MM.1S (cell line): ENCODE measurements around the gene PA2G4.
"Not testable (repeated sequence)": the region's sequence is repeated elsewhere in the genome, so short reads cannot be mapped to it uniquely, and the experiment has no call there.

Source experiments
- DNase-seq: peaks from one replicate; pipeline ENCODE4 v3.0.0-alpha.2; 2015
- H2AFZ ChIP-seq: fragments of 300-600 bp; sonication (generic); 2 replicates; pipeline ENCODE4 v1.6.0; 2016; ENCODE audit warnings: antibody characterized with exemption, low read length
- H3F3A ChIP-seq: fragments of 300-600 bp; sonication (generic); 2 replicates; pipeline ENCODE4 v1.6.1; 2016; ENCODE audit warnings: mild to moderate bottlenecking, antibody characterized with exemption, low read length, moderate library complexity, mixed read lengths; ENCODE audit not compliant: insufficient read depth
- H3K27ac ChIP-seq: fragments of 300-600 bp; sonication (generic); 2 replicates; pipeline ENCODE4 v1.5.1; 2016; ENCODE audit warnings: mild to moderate bottlenecking, low read length
- H3K27me3 ChIP-seq: fragments of 300-600 bp; sonication (generic); replicated peaks from 2 replicates; pipeline ENCODE4 v1.6.0; 2016; ENCODE audit warnings: low read length; ENCODE audit not compliant: insufficient read depth
- H3K36me3 ChIP-seq: fragments of 300-600 bp; sonication (generic); replicated peaks from 2 replicates; pipeline ENCODE4 v1.6.1; 2016; ENCODE audit warnings: mild to moderate bottlenecking, low read length, mixed read lengths; ENCODE audit not compliant: insufficient read depth
- H3K4me1 ChIP-seq: fragments of 300-600 bp; sonication (generic); 2 replicates; pipeline ENCODE4 v1.6.1; 2016; ENCODE audit warnings: low read length, mixed read lengths
- H3K4me2 ChIP-seq: fragments of 300-600 bp; sonication (generic); 2 replicates; pipeline ENCODE4 v1.6.0; 2016; ENCODE audit warnings: low read depth, low read length
- H3K4me3 ChIP-seq: fragments of 300-600 bp; sonication (generic); 2 replicates; pipeline ENCODE4 v1.5.1; 2016; ENCODE audit warnings: low read length, mixed read lengths
- H3K79me2 ChIP-seq: fragments of 300-600 bp; sonication (generic); 2 replicates; pipeline ENCODE4 v1.6.1; 2016; ENCODE audit warnings: mixed run types, low read length, mixed read lengths
- H3K9ac ChIP-seq: fragments of 300-600 bp; sonication (generic); 2 replicates; pipeline ENCODE4 v1.6.1; 2016; ENCODE audit warnings: low read length, mixed read lengths
- H3K9me2 ChIP-seq: fragments of 300-600 bp; sonication (generic); replicated peaks from 2 replicates; pipeline ENCODE4 v1.6.1; 2016; ENCODE audit warnings: mild to moderate bottlenecking, low read length, mixed read lengths; ENCODE audit not compliant: insufficient read depth
- H3K9me3 ChIP-seq: fragments of 300-600 bp; sonication (generic); replicated peaks from 2 replicates; pipeline ENCODE4 v1.6.1; 2016; ENCODE audit warnings: mild to moderate bottlenecking, low read length, mixed read lengths; ENCODE audit not compliant: insufficient read depth
- H4K20me1 ChIP-seq: fragments of 300-600 bp; sonication (generic); 2 replicates; pipeline ENCODE4 v1.6.1; 2016; ENCODE audit warnings: mild to moderate bottlenecking, low read length, moderate library complexity, mixed read lengths; ENCODE audit not compliant: insufficient read depth
- CTCF ChIP-seq: fragments of 300-600 bp; sonication (generic); IDR thresholded peaks from 2 replicates; pipeline ENCODE4 v1.5.1; 2016; ENCODE audit warnings: antibody characterized with exemption, low read length, mixed read lengths
- EZH2 ChIP-seq: fragments of 300-600 bp; sonication (generic); optimal IDR thresholded peaks from 2 replicates; pipeline ENCODE3; 2017; ENCODE audit warnings: low read depth, mild to moderate bottlenecking, antibody characterized with exemption, low read length, mixed read lengths
- EZH2phosphoT487 ChIP-seq: fragments of 300-600 bp; sonication (generic); IDR thresholded peaks from 2 replicates; pipeline ENCODE4 v1.6.1; 2018; ENCODE audit warnings: antibody characterized with exemption, low read length

The PA2G4 gene

GRCh38 chr12:56114084-56114483, 9.7 kb downstream of the PA2G4 start:
- no peak overlapping the region for H3K27ac ChIP-seq
- no peak overlapping the region for H2AFZ ChIP-seq
- no peaks in the 10 kb centered on the region for H3K27me3 ChIP-seq
- no peaks in the 10 kb centered on the region for H4K20me1 ChIP-seq
- H3K9me3 ChIP-seq: no peaks in the 10 kb centered on the region
- peaks cover 3% of the 10 kb centered on the region; the same call in 1 of the 2 replicates for H3K4me1 ChIP-seq
- no peak for DNase-seq
- H3K79me2 ChIP-seq: peaks cover 17% of the 10 kb centered on the region
- TF ChIP-seq EZH2 (no peak), CTCF (no peak), EZH2phosphoT487 (no peak)
- no peaks in the 10 kb centered on the region for H3K9me2 ChIP-seq
- no peak overlapping the region for H3K4me3 ChIP-seq
- H3K36me3 ChIP-seq: peaks cover 23% of the 10 kb centered on the region; the same call in 1 of the 2 replicates
- no peak overlapping the region for H3K4me2 ChIP-seq
- no peak overlapping the region for H3K9ac ChIP-seq
- H3F3A ChIP-seq: peaks cover 64% of the 10 kb centered on the region

GRCh38 chr12:56115329-56115728, 11.0 kb downstream of the PA2G4 start:
- DNase-seq: no peak
- Histone ChIP-seq H3K9me2 (no peaks in the 10 kb centered on the region), H3K4me1 (peaks cover 12% of the 10 kb centered on the region), H3K36me3 (peaks cover 18% of the 10 kb centered on the region; the same call in 1 of the 2 replicates), H3K4me2 (peak overlapping the region; percentile 69), H3K27me3 (no peaks in the 10 kb centered on the region), H2AFZ (peak overlapping the region; percentile 79; the same call in 1 of the 2 replicates), H3F3A (peaks cover 66% of the 10 kb centered on the region), H3K9ac (peak overlapping the region; percentile 90), H3K9me3 (no peaks in the 10 kb centered on the region), H3K4me3 (peak overlapping the region; percentile 77), H4K20me1 (no peaks in the 10 kb centered on the region), H3K27ac (peak overlapping the region; percentile 89; the same call in 1 of the 2 replicates), H3K79me2 (peaks cover 30% of the 10 kb centered on the region)
- TF ChIP-seq EZH2 (no peak), EZH2phosphoT487 (no peak), CTCF (no peak)

GRCh38 chr12:56116267-56117081, 12.1 kb downstream of the PA2G4 start, which contains the start of gene RPL41:
RPL41 (plus strand) TSS chr12:56116633.
- H3K4me2 ChIP-seq: peak within 1 kb of the TSS; percentile 74
- H3K4me3 ChIP-seq: peak within 1 kb of the TSS; percentile 77
- no peaks in the 10 kb centered on the region for H4K20me1 ChIP-seq
- H3K27ac ChIP-seq: peak within 1 kb of the TSS; percentile 89
- no peaks in the 10 kb centered on the region for H3K9me3 ChIP-seq
- H3K4me1 ChIP-seq: peaks cover 12% of the 10 kb centered on the region
- H3K9me2 ChIP-seq: no peaks in the 10 kb centered on the region
- H3K9ac ChIP-seq: peak within 1 kb of the TSS; percentile 90
- no peak for TF ChIP-seq EZH2phosphoT487
- TF ChIP-seq CTCF: no peak
- no peak for TF ChIP-seq EZH2
- no peaks in the 10 kb centered on the region for H3K27me3 ChIP-seq
- peaks cover 32% of the 10 kb centered on the region for H3K79me2 ChIP-seq
- H2AFZ ChIP-seq: peak within 1 kb of the TSS; percentile 79
- peak; percentile 93 for DNase-seq
- peaks cover 66% of the 10 kb centered on the region for H3F3A ChIP-seq
- peaks cover 9% of the 10 kb centered on the region; the same call in 1 of the 2 replicates for H3K36me3 ChIP-seq

- H3K27me3 ChIP-seq, H2AFZ ChIP-seq, H3K9me3 ChIP-seq, DNase-seq, H3K9me2 ChIP-seq, H4K20me1 ChIP-seq, H3K36me3 ChIP-seq: not testable (repeated sequence)
- Histone ChIP-seq H3K79me2 (peaks cover 32% of the 10 kb centered on the region), H3K4me2 (peak overlapping the region; percentile 74), H3K27ac (peak overlapping the region; percentile 89), H3K9ac (peak overlapping the region; percentile 90), H3K4me3 (peak overlapping the region; percentile 77), H3K4me1 (peaks cover 12% of the 10 kb centered on the region), H3F3A (peaks cover 60% of the 10 kb centered on the region)
Observed at GRCh38 chr12:56117082-56117706, 12.8 kb downstream of the PA2G4 start.
